HL-60 (cell line): ENCODE measurements around the gene DTNBP1.

Source experiments
- DNase-seq, 2 experiments: peaks; one replicate each; pipeline ENCODE4 v3.0.0-alpha.2; 2010 to 2020; ENCODE audit warnings: low read depth in 1 of 2, low spot score in 1 of 2
- H3K27ac ChIP-seq: fragments of 250-450 bp; sonication (Bioruptor Pico); replicated peaks from 2 replicates; pipeline ENCODE4 v1.5.1; 2020; ENCODE audit warnings: mild to moderate bottlenecking, moderate library complexity
- H3K27me3 ChIP-seq: fragments of 250-450 bp; sonication (Bioruptor Pico); 2 replicates; pipeline ENCODE4 v1.5.1; 2021; ENCODE audit warnings: mild to moderate bottlenecking, moderate library complexity; ENCODE audit not compliant: insufficient read depth, poor library complexity, severe bottlenecking
- H3K4me3 ChIP-seq: replicated peaks from 2 replicates; pipeline ENCODE4 v1.5.1; 2011; ENCODE audit warnings: mild to moderate bottlenecking, control low read depth, low read length; ENCODE audit not compliant: insufficient read depth
- CTCF ChIP-seq: IDR thresholded peaks from one replicate; pipeline ENCODE4 v1.5.1; 2011; ENCODE audit warnings: low read length, control low read depth, inconsistent platforms; ENCODE audit not compliant: insufficient read depth
- GABPA ChIP-seq: IDR thresholded peaks from 2 replicates; pipeline ENCODE4 v1.6.1; 2012; ENCODE audit warnings: low read depth
- POLR2AphosphoS5 ChIP-seq: IDR thresholded peaks from 2 replicates; pipeline ENCODE4 v1.6.1; 2012; ENCODE audit warnings: low read depth
- SPI1 ChIP-seq: IDR thresholded peaks from 2 replicates; pipeline ENCODE4 v1.6.1; 2012; ENCODE audit warnings: low read depth, mild to moderate bottlenecking, borderline replicate concordance
- long read RNA-seq: library from polyadenylated mRNA; unstranded; transcript quantifications from one replicate; pipeline ENCODE4 v2.0.0, GENCODE V29; 2020
- TF ChIP-seq, protein P1 (sequence below): IDR thresholded peaks from 2 replicates; pipeline ENCODE4 v1.6.1; 2012; ENCODE audit warnings: low read depth; ENCODE audit not compliant: insufficient replicate concordance

DTNBP1 gene
- long read RNA-seq, transcript DTNBP1-202 (10 exons, 1,403 nt) = major isoform, 14 of 25 reads
- long read RNA-seq, partial matches to known transcripts = 2 of 25 reads
- long read RNA-seq, other reads (novel, unspliced or antisense) = 8 of 25 reads

- Histone ChIP-seq H3K4me3 (peak within 1 kb of the TSS; percentile 92), H3K27ac (peak within 1 kb of the TSS; percentile 75), H3K27me3 (no peaks in the 10 kb centered on the region)
- TF ChIP-seq SPI1 = peak; percentile 39; the same call in 1 of the 2 replicates
- TF ChIP-seq POLR2AphosphoS5 = peak; percentile 30; the same call in 1 of the 2 replicates
- TF ChIP-seq, protein P1, sequence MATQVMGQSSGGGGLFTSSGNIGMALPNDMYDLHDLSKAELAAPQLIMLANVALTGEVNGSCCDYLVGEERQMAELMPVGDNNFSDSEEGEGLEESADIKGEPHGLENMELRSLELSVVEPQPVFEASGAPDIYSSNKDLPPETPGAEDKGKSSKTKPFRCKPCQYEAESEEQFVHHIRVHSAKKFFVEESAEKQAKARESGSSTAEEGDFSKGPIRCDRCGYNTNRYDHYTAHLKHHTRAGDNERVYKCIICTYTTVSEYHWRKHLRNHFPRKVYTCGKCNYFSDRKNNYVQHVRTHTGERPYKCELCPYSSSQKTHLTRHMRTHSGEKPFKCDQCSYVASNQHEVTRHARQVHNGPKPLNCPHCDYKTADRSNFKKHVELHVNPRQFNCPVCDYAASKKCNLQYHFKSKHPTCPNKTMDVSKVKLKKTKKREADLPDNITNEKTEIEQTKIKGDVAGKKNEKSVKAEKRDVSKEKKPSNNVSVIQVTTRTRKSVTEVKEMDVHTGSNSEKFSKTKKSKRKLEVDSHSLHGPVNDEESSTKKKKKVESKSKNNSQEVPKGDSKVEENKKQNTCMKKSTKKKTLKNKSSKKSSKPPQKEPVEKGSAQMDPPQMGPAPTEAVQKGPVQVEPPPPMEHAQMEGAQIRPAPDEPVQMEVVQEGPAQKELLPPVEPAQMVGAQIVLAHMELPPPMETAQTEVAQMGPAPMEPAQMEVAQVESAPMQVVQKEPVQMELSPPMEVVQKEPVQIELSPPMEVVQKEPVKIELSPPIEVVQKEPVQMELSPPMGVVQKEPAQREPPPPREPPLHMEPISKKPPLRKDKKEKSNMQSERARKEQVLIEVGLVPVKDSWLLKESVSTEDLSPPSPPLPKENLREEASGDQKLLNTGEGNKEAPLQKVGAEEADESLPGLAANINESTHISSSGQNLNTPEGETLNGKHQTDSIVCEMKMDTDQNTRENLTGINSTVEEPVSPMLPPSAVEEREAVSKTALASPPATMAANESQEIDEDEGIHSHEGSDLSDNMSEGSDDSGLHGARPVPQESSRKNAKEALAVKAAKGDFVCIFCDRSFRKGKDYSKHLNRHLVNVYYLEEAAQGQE = no peak
- peak; percentile 65 to 74 for DNase-seq
Measured at GRCh38 chr6:15662326-15663129, at the start of gene DTNBP1. Gene DTNBP1, minus strand, starts transcription at chr6:15663028. Its CDS starts 159 bp downstream, at chr6:15662869.

- Histone ChIP-seq H3K4me3 (no peak overlapping the region), H3K27me3 (no peaks in the 10 kb centered on the region), H3K27ac (no peak overlapping the region)
- peak; percentile 2 to 44 for DNase-seq
- no peak for TF ChIP-seq CTCF
- TF ChIP-seq SPI1 = peak; percentile 64; the same call in 1 of the 2 replicates
- no peak for TF ChIP-seq POLR2AphosphoS5
- TF ChIP-seq, protein P1 = no peak
- TF ChIP-seq GABPA = no peak
Measured at GRCh38 chr6:15709651-15710269, 46.9 kb upstream of the DTNBP1 start.

GRCh38 chr6:15708231-15708630 is 45.4 kb upstream of the DTNBP1 start:
- DNase-seq = no peak
- Histone ChIP-seq H3K4me3 (no peak overlapping the region), H3K27ac (no peak overlapping the region), H3K27me3 (no peaks in the 10 kb centered on the region)
- TF ChIP-seq GABPA (no peak), POLR2AphosphoS5 (no peak), CTCF (no peak), SPI1 (no peak)
- TF ChIP-seq, protein P1 = no peak
